Measurements from ENCODE around the gene SLC44A2.

SLC44A2 gene

GRCh38 chr19:10686193-10686592, 60.8 kb downstream of the SLC44A2 start:
- peaks cover 25% of the 10 kb centered on the region; the same call in 1 of the 2 replicates for H3K36me3 ChIP-seq (ENCODE audit: low read length)
- H3K4me2 ChIP-seq (ENCODE audit: low read depth, low read length, poor library complexity, severe bottlenecking), result no peak overlapping the region
- peaks cover 7% of the 10 kb centered on the region; the same call in 1 of the 2 replicates for H4K20me1 ChIP-seq (ENCODE audit: low read depth, low read length)
- 0 out of 2 replicates have a peak, but pooled peaks cover 3% of the 10 kb centered on the region for H3F3A ChIP-seq (ENCODE audit: insufficient read depth)
- H3K4me3 ChIP-seq (ENCODE audit: insufficient read depth, low read length, poor library complexity, severe bottlenecking), result no peak overlapping the region
- no peaks in the 10 kb centered on the region for H3K9me2 ChIP-seq (replicated peaks; ENCODE audit: insufficient read depth, low read length)
- TF ChIP-seq CTCF (IDR thresholded peaks at IDR 0.05; ENCODE audit: insufficient read depth, low read length, poor library complexity, severe bottlenecking) (no peak), EZH2phosphoT487 (conservative IDR thresholded peaks at IDR 0.05; ENCODE audit: low read length) (no peak)
- H3K79me2 ChIP-seq (ENCODE audit: insufficient read depth, low read length), result no peaks in the 10 kb centered on the region
- no peak overlapping the region for H3K9ac ChIP-seq (ENCODE audit: low read length)
- H2AFZ ChIP-seq (ENCODE audit: low read depth, low read length, severe bottlenecking), result no peak overlapping the region
- H3K27ac ChIP-seq (ENCODE audit: low read depth, low read length), result no peak overlapping the region
- H3K27me3 ChIP-seq (ENCODE audit: low read length), result no peaks in the 10 kb centered on the region
- no peaks in the 10 kb centered on the region for H3K9me3 ChIP-seq (ENCODE audit: insufficient read depth, low read length)

GRCh38 chr19:10686661-10687517, 61.5 kb downstream of the SLC44A2 start:
- no peak overlapping the region for H3K4me3 ChIP-seq (ENCODE audit: insufficient read depth, low read length, poor library complexity, severe bottlenecking)
- H3K9me3 ChIP-seq (ENCODE audit: insufficient read depth, low read length), result no peaks in the 10 kb centered on the region
- H3K27ac ChIP-seq (ENCODE audit: low read depth, low read length), result no peak overlapping the region
- no peak overlapping the region for H3K9ac ChIP-seq (ENCODE audit: low read length)
- H3K4me2 ChIP-seq (ENCODE audit: low read depth, low read length, poor library complexity, severe bottlenecking), result no peak overlapping the region
- no peaks in the 10 kb centered on the region for H3K9me2 ChIP-seq (replicated peaks; ENCODE audit: insufficient read depth, low read length)
- no peaks in the 10 kb centered on the region for H3K27me3 ChIP-seq (ENCODE audit: low read length)
- no peak for TF ChIP-seq CTCF (IDR thresholded peaks at IDR 0.05; ENCODE audit: insufficient read depth, low read length, poor library complexity, severe bottlenecking)
- TF ChIP-seq EZH2phosphoT487 (conservative IDR thresholded peaks at IDR 0.05; ENCODE audit: low read length), result no peak
- H2AFZ ChIP-seq (ENCODE audit: low read depth, low read length, severe bottlenecking), result no peak overlapping the region
- 0 out of 2 replicates have a peak, but pooled peaks cover 3% of the 10 kb centered on the region for H3F3A ChIP-seq (ENCODE audit: insufficient read depth)
- H4K20me1 ChIP-seq (ENCODE audit: low read depth, low read length), result peaks cover 7% of the 10 kb centered on the region; the same call in 1 of the 2 replicates
- H3K36me3 ChIP-seq (ENCODE audit: low read length), result peaks cover 21% of the 10 kb centered on the region; the same call in 1 of the 2 replicates
- H3K79me2 ChIP-seq (ENCODE audit: insufficient read depth, low read length), result no peaks in the 10 kb centered on the region

GRCh38 chr19:10687518-10688288, 62.4 kb downstream of the SLC44A2 start:
- Histone ChIP-seq H3K4me3 (ENCODE audit: insufficient read depth, low read length, poor library complexity, severe bottlenecking) (no peak overlapping the region), H3K27ac (ENCODE audit: low read depth, low read length) (no peak overlapping the region), H2AFZ (ENCODE audit: low read depth, low read length, severe bottlenecking) (no peak overlapping the region), H3K4me2 (ENCODE audit: low read depth, low read length, poor library complexity, severe bottlenecking) (no peak overlapping the region), H3K9ac (ENCODE audit: low read length) (no peak overlapping the region), H4K20me1 (ENCODE audit: low read depth, low read length) (peaks cover 7% of the 10 kb centered on the region; the same call in 1 of the 2 replicates), H3K79me2 (ENCODE audit: insufficient read depth, low read length) (no peaks in the 10 kb centered on the region), H3K36me3 (ENCODE audit: low read length) (peaks cover 21% of the 10 kb centered on the region; the same call in 1 of the 2 replicates), H3K9me2 (replicated peaks; ENCODE audit: insufficient read depth, low read length) (no peaks in the 10 kb centered on the region), H3F3A (ENCODE audit: insufficient read depth) (peaks cover 11% of the 10 kb centered on the region; the same call in 1 of the 2 replicates), H3K27me3 (ENCODE audit: low read length) (no peaks in the 10 kb centered on the region), H3K9me3 (ENCODE audit: insufficient read depth, low read length) (no peaks in the 10 kb centered on the region)
- TF ChIP-seq EZH2phosphoT487 (conservative IDR thresholded peaks at IDR 0.05; ENCODE audit: low read length) (no peak), CTCF (IDR thresholded peaks at IDR 0.05; ENCODE audit: insufficient read depth, low read length, poor library complexity, severe bottlenecking) (no peak)

Measured in SU-DHL-6 (cell line).